ENCODE measurements around the gene GADD45GIP1. TPM values are rescaled to one million over a fixed set of nuclear protein-coding genes. Genes with fewer than 3 reads are reported as not detected.
A peak's percentile ranks its signal among the peaks of the same experiment; 100 is the strongest.

The GADD45GIP1 gene
- total and polyA plus RNA-seq, 10 of the 15 experiments (the other 5 are each of a cell fraction or from before 2014, with no cell fraction given): 5.1 to 136 (median 30.1) TPM

GRCh38 chr19:12944104-12944674, 12.8 kb downstream of the GADD45GIP1 start:
- intact Hi-C loops (cut with micrococcal nuclease; ENCODE audit: unreplicated experiment): no loop called here
- Histone ChIP-seq H3K79me2 (ENCODE audit: control insufficient read depth, insufficient read depth, low read length) (peaks cover 67% of the 10 kb centered on the region), H3K9me3 (replicated peaks; ENCODE audit: control insufficient read depth, insufficient read depth, low read length) (no peaks in the 10 kb centered on the region), H2AFZ (ENCODE audit: control insufficient read depth, low read depth, low read length) (no peak overlapping the region), H4K20me1 (ENCODE audit: control insufficient read depth, insufficient read depth) (peaks cover 8% of the 10 kb centered on the region; the same call in 1 of the 2 replicates), H3K9ac (ENCODE audit: control insufficient read depth, insufficient read depth, low read length) (peak overlapping the region; percentile 0; the same call in 1 of the 2 replicates), H3K27ac (ENCODE audit: control insufficient read depth, insufficient read depth) (peak overlapping the region; percentile 72), H3K36me3 (ENCODE audit: control insufficient read depth in 2 of 2, insufficient read depth in 2 of 2, low read length in 1 of 2) (peaks cover 33 to 38% of the 10 kb centered on the region in 2 experiments), H3K4me1 (ENCODE audit: control insufficient read depth, insufficient read depth, low read length) (peaks cover 50% of the 10 kb centered on the region), H3K4me2 (ENCODE audit: control insufficient read depth, insufficient read depth) (peak overlapping the region; percentile 38; the same call in 1 of the 2 replicates), H3K4me3 (peak overlapping the region; percentile 54; the same call in 1 of the 2 replicates), H3K27me3 (replicated peaks in 1 of 2; ENCODE audit: control insufficient read depth in 2 of 2, insufficient read depth in 2 of 2, low read length in 1 of 2) (no peaks in the 10 kb centered on the region)
- FAIRE-seq (no peak), ATAC-seq (no peak), DNase-seq (ENCODE audit: low read depth, low spot score) (no peak)
- SMC1A ChIA-PET (ENCODE audit: uncharacterized antibody, unreplicated experiment): no interaction called here
- in situ Hi-C loops (cut with MboI): no loop called here
- 0% methylated on average over 2 of the region's 2 CpGs for WGBS (ENCODE audit: insufficient coverage, insufficient replicate concordance, low lambda C conversion rate, missing lambda C conversion rate)
- POLR2A ChIA-PET: interaction anchor here (0.6 to 2.0 kb wide), 3 partner anchors 8 to 25 kb away, joined by 3 to 9 read pairs (median 6); partner anchors contain the start of gene FARSA
- no TSS peak for BruUV-seq (replicated peaks)
- CTCF ChIA-PET: interaction anchor here (0.7 kb wide), 1 partner anchor 59 kb away, joined by 3 read pairs; no protein-coding TSS in a partner anchor
- TF ChIP-seq KDM1A (IDR thresholded peaks at IDR 0.05; ENCODE audit: borderline replicate concordance) (no peak), IRF4 (IDR thresholded peaks at IDR 0.05; ENCODE audit: low read depth, low read length) (no peak), FOXK2 (IDR thresholded peaks at IDR 0.05) (no peak)
- RAD21 ChIA-PET (ENCODE audit: unreplicated experiment): no interaction called here

- Histone ChIP-seq H4K20me1 (ENCODE audit: control insufficient read depth, insufficient read depth) (peaks cover 12% of the 10 kb centered on the region; the same call in 1 of the 2 replicates), H3K27me3 (replicated peaks in 1 of 2; ENCODE audit: control insufficient read depth in 2 of 2, insufficient read depth in 2 of 2, low read length in 1 of 2) (no peaks in the 10 kb centered on the region), H3K27ac (ENCODE audit: control insufficient read depth, insufficient read depth) (no peak overlapping the region), H3K79me2 (ENCODE audit: control insufficient read depth, insufficient read depth, low read length) (peaks cover 73% of the 10 kb centered on the region), H3K4me1 (ENCODE audit: control insufficient read depth, insufficient read depth, low read length) (peaks cover 50% of the 10 kb centered on the region), H3K36me3 (ENCODE audit: control insufficient read depth in 2 of 2, insufficient read depth in 2 of 2, low read length in 1 of 2) (peaks cover 27 to 39% of the 10 kb centered on the region in 2 experiments), H3K9ac (ENCODE audit: control insufficient read depth, insufficient read depth, low read length) (peak overlapping the region; percentile 4; the same call in 1 of the 2 replicates), H3K9me3 (replicated peaks; ENCODE audit: control insufficient read depth, insufficient read depth, low read length) (no peaks in the 10 kb centered on the region), H3K4me3 (peak overlapping the region; percentile 58), H2AFZ (ENCODE audit: control insufficient read depth, low read depth, low read length) (no peak overlapping the region), H3K4me2 (ENCODE audit: control insufficient read depth, insufficient read depth) (peak overlapping the region; percentile 56)
- FAIRE-seq (no peak), DNase-seq (ENCODE audit: low read depth, low spot score) (no peak), ATAC-seq (no peak)
- intact Hi-C loops (cut with micrococcal nuclease; ENCODE audit: unreplicated experiment): no loop called here
- ChIA-PET POLR2A (interaction anchor here (0.6 to 2.0 kb wide), 3 partner anchors 8 to 24 kb away, joined by 3 to 9 read pairs (median 6); partner anchors contain the start of gene FARSA), SMC1A (ENCODE audit: uncharacterized antibody, unreplicated experiment) (no interaction called here), CTCF (interaction anchor here (0.7 kb wide), 1 partner anchor 58 kb away, joined by 3 read pairs; no protein-coding TSS in a partner anchor), RAD21 (ENCODE audit: unreplicated experiment) (interaction anchor here (0.6 kb wide), 1 partner anchor 160 kb away, joined by 5 read pairs; no protein-coding TSS in a partner anchor)
- TF ChIP-seq POLR2AphosphoS5 (IDR thresholded peaks at IDR 0.05; ENCODE audit: low read length): peak; percentile 57
- TF ChIP-seq POLR2A (IDR thresholded peaks at IDR 0.05; ENCODE audit: low read depth, low read length): peak; percentile 68
- peak; percentile 72; the same call in 1 of the 2 replicates for TF ChIP-seq HDGF (IDR thresholded peaks at IDR 0.05)
- no peak for TF ChIP-seq STAT3 (IDR thresholded peaks at IDR 0.05; ENCODE audit: low read depth, low read length)
- in situ Hi-C loops (cut with MboI): no loop called here
- no TSS peak for BruUV-seq (replicated peaks)
- 73% methylated on average over 18 of the region's 18 CpGs for WGBS (ENCODE audit: insufficient coverage, insufficient replicate concordance, low lambda C conversion rate, missing lambda C conversion rate)
These were observed 13.5 kb downstream of the GADD45GIP1 start for GRCh38 chr19:12943437-12944044.
